A549 (cell line): Measurements from ENCODE around the gene ARIH2.

ENCODE experiments used
- CTCF ChIP-seq: fragments of >200 bp; sonication (Bioruptor Twin); formaldehyde crosslinking; IDR thresholded peaks from 3 replicates; pipeline ENCODE4 v1.5.1; 2016
- MAFK ChIP-seq: fragments of 450-650 bp; IDR thresholded peaks from 2 replicates; pipeline ENCODE4 v1.6.1; 2014; ENCODE audit not compliant: partially characterized antibody
- MAX ChIP-seq: IDR thresholded peaks from 2 replicates; pipeline ENCODE4 v1.6.1; 2012
- PHF8 ChIP-seq: fragments of 200-600 bp; sonication (generic); IDR thresholded peaks from 2 replicates; pipeline ENCODE4 v1.6.1; 2016; ENCODE audit warnings: low read depth, mild to moderate bottlenecking, antibody characterized with exemption, moderate library complexity, borderline replicate concordance
- POLR2A ChIP-seq: IDR thresholded peaks from 2 replicates; pipeline ENCODE4 v1.6.1; 2012; ENCODE audit warnings: mild to moderate bottlenecking, low read length
- RAD21 ChIP-seq, 2 experiments: fragments of >200 bp in 1 of 2; sonication (Bioruptor Twin) in 1 of 2; formaldehyde crosslinking in 1 of 2; IDR thresholded peaks in 1 of 2; conservative IDR thresholded peaks in 1 of 2; 2 replicates in 1 of 2; 3 replicates in 1 of 2; pipeline ENCODE4 v1.6.1; 2012 to 2018; ENCODE audit warnings: inconsistent platforms in 1 of 2
- RFX5 ChIP-seq: fragments of 450-650 bp; IDR thresholded peaks from 2 replicates; pipeline ENCODE4 v1.7.1; 2014; ENCODE audit warnings: antibody characterized with exemption, mild to moderate bottlenecking, moderate library complexity

- TF ChIP-seq CTCF (no peak), MAX (no peak), RAD21 (conservative IDR thresholded peaks at IDR 0.05 in 1 of 2, IDR thresholded peaks at IDR 0.05 in 1 of 2) (no peak), MAFK (no peak), POLR2A (no peak), RFX5 (no peak), PHF8 (no peak)
Observed at GRCh38 chr3:48930590-48930989, 11.9 kb downstream of the ARIH2 start.
